K562 (cell line): Measurements from ENCODE around the gene TRIM47. TPM values are rescaled to one million over a fixed set of nuclear protein-coding genes. Genes with fewer than 3 reads are reported as not detected.

Experiments
- ASH1L ChIP-seq: fragments of 450-650 bp; IDR thresholded peaks from 2 replicates; pipeline ENCODE4 v1.6.1; 2018; ENCODE audit warnings: borderline replicate concordance, mild to moderate bottlenecking, low read depth; ENCODE audit not compliant: partially characterized antibody
- BRF1 ChIP-seq: IDR thresholded peaks from 3 replicates; pipeline ENCODE4 v1.6.1; 2011; ENCODE audit warnings: borderline replicate concordance, mild to moderate bottlenecking; ENCODE audit not compliant: insufficient read length; ENCODE audit errors: extremely low read depth
- CBX5 ChIP-seq: IDR thresholded peaks from 2 replicates; pipeline ENCODE4 v1.6.1; 2014; ENCODE audit warnings: low read depth, borderline replicate concordance
- CEBPG ChIP-seq, 3 experiments: fragments of 200-800 bp in 1 of 3; sonication (Bioruptor generic) in 1 of 3; sonication (generic) in 1 of 3; formaldehyde crosslinking in 1 of 3; IDR thresholded peaks in 2 of 3; conservative IDR thresholded peaks in 1 of 3; 2 replicates each; pipeline versions ENCODE4 v1.6.1 to v1.8.0; 2016 to 2022; ENCODE audit warnings: missing compliant biosample characterization in 2 of 3, missing genetic modification characterization in 2 of 3, mild to moderate bottlenecking in 1 of 3, missing genetic modification reagents in 1 of 3
- GABPB1 ChIP-seq: sonication (generic); formaldehyde crosslinking; IDR thresholded peaks from 2 replicates; pipeline ENCODE4 v1.8.0; 2022; ENCODE audit warnings: mild to moderate bottlenecking, missing genetic modification reagents
- KAT8 ChIP-seq: fragments of 450-650 bp; IDR thresholded peaks from 2 replicates; pipeline ENCODE4 v1.6.1; 2016; ENCODE audit warnings: low read depth, mild to moderate bottlenecking
- MAFK ChIP-seq: IDR thresholded peaks from 2 replicates; pipeline ENCODE4 v1.6.1; 2011; ENCODE audit warnings: low read length, improper control_type of control experiment
- RBM15 ChIP-seq: fragments of 200-400 bp; formaldehyde crosslinking; IDR thresholded peaks from 2 replicates; pipeline ENCODE4 v1.6.1; 2018; ENCODE audit warnings: mild to moderate bottlenecking, low read length, moderate library complexity; ENCODE audit not compliant: insufficient read depth
- SIN3B ChIP-seq: fragments of 450-650 bp; IDR thresholded peaks from 2 replicates; pipeline ENCODE4 v1.6.1; 2017; ENCODE audit warnings: low read depth, mild to moderate bottlenecking, moderate library complexity
- SIRT6 ChIP-seq: IDR thresholded peaks from one replicate; pipeline ENCODE4 v1.6.1; 2012; ENCODE audit warnings: low read depth, mild to moderate bottlenecking, control low read depth, inconsistent platforms, low read length, moderate library complexity
- STAT5A ChIP-seq: IDR thresholded peaks from 2 replicates; pipeline ENCODE4 v1.6.1; 2012; ENCODE audit warnings: low read length, inconsistent platforms, borderline replicate concordance
- TBP ChIP-seq: optimal IDR thresholded peaks from 2 replicates; pipeline ENCODE3; 2011; ENCODE audit warnings: low read depth, low read length, improper control_type of control experiment
- TCF7 ChIP-seq: sonication (generic); IDR thresholded peaks from 2 replicates; pipeline ENCODE4 v1.6.1; 2016; ENCODE audit warnings: antibody characterized with exemption, borderline replicate concordance
- TGIF2 ChIP-seq: sonication (generic); formaldehyde crosslinking; IDR thresholded peaks from 2 replicates; pipeline ENCODE4 v1.8.1; 2022; ENCODE audit warnings: mild to moderate bottlenecking, missing genetic modification reagents, moderate library complexity
- TRIM28 ChIP-seq: fragments of 450-650 bp; IDR thresholded peaks from 2 replicates; pipeline ENCODE4 v1.6.1; 2017
- TSC22D4 ChIP-seq: fragments of 450-650 bp; IDR thresholded peaks from 2 replicates; pipeline ENCODE4 v1.6.1; 2016; ENCODE audit warnings: missing genetic modification characterization, missing biosample characterization, control low read depth
- U2AF1 ChIP-seq: fragments of 200-400 bp; formaldehyde crosslinking; optimal IDR thresholded peaks from 2 replicates; pipeline ENCODE3; 2017; ENCODE audit warnings: mild to moderate bottlenecking, low read depth, low read length, moderate library complexity
- ZNF146 ChIP-seq: IDR thresholded peaks from one replicate; pipeline ENCODE4 v1.6.1; 2018; ENCODE audit warnings: missing compliant biosample characterization; ENCODE audit not compliant: unreplicated experiment
- ZNF184 ChIP-seq: sonication (generic); formaldehyde crosslinking; IDR thresholded peaks from 2 replicates; pipeline ENCODE4 v1.5.0; 2020; ENCODE audit warnings: missing genetic modification reagents
- ZNF217 ChIP-seq: sonication (generic); formaldehyde crosslinking; IDR thresholded peaks from 2 replicates; pipeline ENCODE4 v1.8.0; 2022; ENCODE audit warnings: mild to moderate bottlenecking, missing genetic modification reagents
- ZNF644 ChIP-seq: fragments of 200-800 bp; sonication (Bioruptor generic); IDR thresholded peaks from 2 replicates; pipeline ENCODE4 v1.6.1; 2016; ENCODE audit warnings: low read depth, missing genetic modification characterization, missing compliant biosample characterization
- polyA plus RNA-seq, 8 experiments: library from polyadenylated mRNA; depleted of rRNA in 4 of 8; stranded (reverse) in 5 of 8; unstranded in 3 of 8; fragments of >200 nt; fragmentation: Nextera tagmentation in 2 of 8; fragmentation: Illumina TruSeq in 1 of 8; extraction: Ambion mirVana in 2 of 8; extraction: Trizol in 1 of 8; gene quantifications; 2 replicates each; pipeline versions ENCODE4 v1.2.1 to v1.2.3, GENCODE V29; 2011 to 2014; ENCODE audit warnings: inconsistent platforms in 1 of 8, missing spikeins in 1 of 8
- total RNA-seq, 7 experiments: library from RNA; depleted of rRNA in 6 of 7; stranded (reverse); fragments of >200 nt in 6 of 7; fragmentation: Illumina TruSeq in 2 of 7; extraction: Trizol in 2 of 7; gene quantifications; 2 replicates each; pipeline versions ENCODE4 v1.2.1 to v1.2.3, GENCODE V29; 2011 to 2021; ENCODE audit warnings: low replicate concordance in 1 of 7
- TF ChIP-seq, protein P1 (sequence below), 2 experiments: fragments of 250-450 bp in 1 of 2; fragments of 450-650 bp in 1 of 2; sonication (Bioruptor Pico) in 1 of 2; IDR thresholded peaks; 2 replicates each; pipeline versions ENCODE4 v1.6.1 to v1.8.0; 2016 to 2021; ENCODE audit warnings: mild to moderate bottlenecking in 2 of 2, moderate library complexity in 2 of 2, missing compliant biosample characterization in 1 of 2, missing genetic modification characterization in 1 of 2
- TF ChIP-seq, protein P2 (sequence below): fragments of 450-650 bp; conservative IDR thresholded peaks from 2 replicates; pipeline ENCODE4 v1.6.1; 2016; ENCODE audit warnings: missing genetic modification characterization, low read depth, mild to moderate bottlenecking, control low read depth, missing compliant biosample characterization
- TF ChIP-seq, protein P3 (sequence below): sonication (generic); formaldehyde crosslinking; IDR thresholded peaks from 2 replicates; pipeline ENCODE4 v1.8.1; 2023; ENCODE audit warnings: mild to moderate bottlenecking, missing genetic modification reagents
- TF ChIP-seq, protein P4 (sequence below): fragments of 450-650 bp; IDR thresholded peaks from 2 replicates; pipeline ENCODE4 v1.6.1; 2017; ENCODE audit warnings: mild to moderate bottlenecking, moderate library complexity

TRIM47 gene
- total and polyA plus RNA-seq, 9 of the 15 experiments (the other 6 are each of a cell fraction or from before 2014, with no cell fraction given), result 0.56 to 6.1 (median 3.2) TPM

DNA sequence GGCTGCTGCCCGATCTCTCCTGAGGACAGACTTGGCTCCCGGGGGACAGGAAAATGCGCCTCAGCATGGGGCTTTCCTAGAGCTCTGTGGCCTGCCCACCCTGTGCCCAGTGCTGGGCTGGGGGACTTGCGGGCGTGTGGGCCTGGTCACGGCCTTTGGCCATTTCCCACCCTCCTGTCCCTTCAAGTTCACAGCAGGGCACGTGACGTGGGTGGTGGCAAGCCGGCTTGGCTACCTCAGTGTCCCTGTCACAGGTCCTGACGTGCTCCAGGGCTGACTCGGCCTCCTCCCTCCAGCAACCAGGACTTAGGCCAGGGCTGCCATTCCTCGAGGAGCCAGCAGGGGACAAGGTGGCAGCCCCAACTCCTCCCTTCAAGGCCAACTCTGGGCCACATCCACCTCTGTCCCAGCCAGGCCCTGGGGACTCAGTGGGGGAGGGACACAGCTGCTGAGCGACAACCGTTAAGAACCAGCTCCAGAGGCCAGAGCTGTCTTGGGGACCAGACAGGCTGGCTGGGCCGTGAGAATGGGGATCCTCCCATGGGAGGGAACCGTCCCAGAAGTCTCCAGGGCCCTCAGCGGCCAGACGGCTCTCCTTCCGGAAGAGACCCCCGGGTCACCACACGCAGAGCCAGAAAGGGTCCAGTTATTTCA, 33.2 kb downstream of the TRIM47 start (continued):
- TF ChIP-seq, protein P1, sequence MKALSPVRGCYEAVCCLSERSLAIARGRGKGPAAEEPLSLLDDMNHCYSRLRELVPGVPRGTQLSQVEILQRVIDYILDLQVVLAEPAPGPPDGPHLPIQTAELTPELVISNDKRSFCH (CRISPR knock-in tag; IDR thresholded peaks at IDR 0.05), result no peak
- TF ChIP-seq, protein P1 (tag; IDR thresholded peaks at IDR 0.05), result peak; percentile 73
- TF ChIP-seq ZNF217 (no peak), TCF7 (peak; percentile 50), KAT8 (no peak), ZNF644 (no peak), ASH1L (no peak), CEBPG (CRISPR knock-in tag; IDR thresholded peaks at IDR 0.05) (no peak), CEBPG (tag; conservative IDR thresholded peaks at IDR 0.05 in 1 of 2, IDR thresholded peaks at IDR 0.05 in 1 of 2) (no peak), STAT5A (no peak), TBP (peak; percentile 79), BRF1 (no peak), CBX5 (no peak), MAFK (no peak), ZNF146 (CRISPR knock-in tag) (no peak), SIN3B (no peak), SIRT6 (no peak), RBM15 (no peak), TSC22D4 (no peak), GABPB1 (CRISPR knock-in tag) (peak; percentile 26; the same call in 1 of the 2 replicates), U2AF1 (no peak), TRIM28 (no peak), ZNF184 (CRISPR knock-in tag) (no peak), TGIF2 (CRISPR knock-in tag) (no peak)
- TF ChIP-seq, protein P2, sequence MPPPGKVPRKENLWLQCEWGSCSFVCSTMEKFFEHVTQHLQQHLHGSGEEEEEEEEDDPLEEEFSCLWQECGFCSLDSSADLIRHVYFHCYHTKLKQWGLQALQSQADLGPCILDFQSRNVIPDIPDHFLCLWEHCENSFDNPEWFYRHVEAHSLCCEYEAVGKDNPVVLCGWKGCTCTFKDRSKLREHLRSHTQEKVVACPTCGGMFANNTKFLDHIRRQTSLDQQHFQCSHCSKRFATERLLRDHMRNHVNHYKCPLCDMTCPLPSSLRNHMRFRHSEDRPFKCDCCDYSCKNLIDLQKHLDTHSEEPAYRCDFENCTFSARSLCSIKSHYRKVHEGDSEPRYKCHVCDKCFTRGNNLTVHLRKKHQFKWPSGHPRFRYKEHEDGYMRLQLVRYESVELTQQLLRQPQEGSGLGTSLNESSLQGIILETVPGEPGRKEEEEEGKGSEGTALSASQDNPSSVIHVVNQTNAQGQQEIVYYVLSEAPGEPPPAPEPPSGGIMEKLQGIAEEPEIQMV (tag), result no peak
- TF ChIP-seq, protein P3, sequence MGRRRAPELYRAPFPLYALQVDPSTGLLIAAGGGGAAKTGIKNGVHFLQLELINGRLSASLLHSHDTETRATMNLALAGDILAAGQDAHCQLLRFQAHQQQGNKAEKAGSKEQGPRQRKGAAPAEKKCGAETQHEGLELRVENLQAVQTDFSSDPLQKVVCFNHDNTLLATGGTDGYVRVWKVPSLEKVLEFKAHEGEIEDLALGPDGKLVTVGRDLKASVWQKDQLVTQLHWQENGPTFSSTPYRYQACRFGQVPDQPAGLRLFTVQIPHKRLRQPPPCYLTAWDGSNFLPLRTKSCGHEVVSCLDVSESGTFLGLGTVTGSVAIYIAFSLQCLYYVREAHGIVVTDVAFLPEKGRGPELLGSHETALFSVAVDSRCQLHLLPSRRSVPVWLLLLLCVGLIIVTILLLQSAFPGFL (CRISPR knock-in tag), result no peak
- TF ChIP-seq, protein P4, sequence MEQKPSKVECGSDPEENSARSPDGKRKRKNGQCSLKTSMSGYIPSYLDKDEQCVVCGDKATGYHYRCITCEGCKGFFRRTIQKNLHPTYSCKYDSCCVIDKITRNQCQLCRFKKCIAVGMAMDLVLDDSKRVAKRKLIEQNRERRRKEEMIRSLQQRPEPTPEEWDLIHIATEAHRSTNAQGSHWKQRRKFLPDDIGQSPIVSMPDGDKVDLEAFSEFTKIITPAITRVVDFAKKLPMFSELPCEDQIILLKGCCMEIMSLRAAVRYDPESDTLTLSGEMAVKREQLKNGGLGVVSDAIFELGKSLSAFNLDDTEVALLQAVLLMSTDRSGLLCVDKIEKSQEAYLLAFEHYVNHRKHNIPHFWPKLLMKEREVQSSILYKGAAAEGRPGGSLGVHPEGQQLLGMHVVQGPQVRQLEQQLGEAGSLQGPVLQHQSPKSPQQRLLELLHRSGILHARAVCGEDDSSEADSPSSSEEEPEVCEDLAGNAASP, result no peak
